SU-DHL-6 (cell line): ENCODE measurements around the gene EVL.

Experiments used
- H2AFZ ChIP-seq: fragments of 200-600 bp; sonication (generic); 2 replicates; pipeline ENCODE4 v1.6.1; 2014; ENCODE audit warnings: low read depth, mild to moderate bottlenecking, moderate library complexity, mixed read lengths, antibody characterized with exemption, low read length; ENCODE audit not compliant: severe bottlenecking
- H3F3A ChIP-seq: fragments of 200-600 bp; shearing (Covaris generic); 2 replicates; pipeline ENCODE4 v1.6.0; 2016; ENCODE audit warnings: antibody characterized with exemption, mild to moderate bottlenecking; ENCODE audit not compliant: insufficient read depth
- H3K27ac ChIP-seq: fragments of 200-600 bp; sonication (generic); 2 replicates; pipeline ENCODE4 v1.5.1; 2016; ENCODE audit warnings: low read depth, mild to moderate bottlenecking, low read length, moderate library complexity, mixed read lengths
- H3K27me3 ChIP-seq: fragments of 200-600 bp; sonication (generic), shearing (Covaris generic); 2 replicates; pipeline ENCODE4 v1.6.0; 2014; ENCODE audit warnings: mild to moderate bottlenecking, low read length
- H3K36me3 ChIP-seq: fragments of 200-600 bp; sonication (generic); 2 replicates; pipeline ENCODE4 v1.6.1; 2014; ENCODE audit warnings: mild to moderate bottlenecking, low read length, mixed read lengths
- H3K4me2 ChIP-seq: fragments of 300-600, 200-600 bp; shearing (Covaris generic), sonication (generic); 2 replicates; pipeline ENCODE4 v1.6.0; 2014; ENCODE audit warnings: low read length, low read depth, mild to moderate bottlenecking; ENCODE audit not compliant: poor library complexity, severe bottlenecking
- H3K4me3 ChIP-seq: fragments of 200-600 bp; sonication (generic); 2 replicates; pipeline ENCODE4 v1.5.1; 2014; ENCODE audit warnings: antibody characterized with exemption, low read length, mild to moderate bottlenecking, mixed read lengths; ENCODE audit not compliant: insufficient read depth, poor library complexity, severe bottlenecking
- H3K79me2 ChIP-seq: fragments of 200-600 bp; sonication (generic); 2 replicates; pipeline ENCODE4 v1.6.1; 2014; ENCODE audit warnings: mild to moderate bottlenecking, low read length, moderate library complexity; ENCODE audit not compliant: insufficient read depth
- H3K9ac ChIP-seq: fragments of 200-600 bp; sonication (generic); 2 replicates; pipeline ENCODE4 v1.7.0; 2014; ENCODE audit warnings: mild to moderate bottlenecking, low read length
- H3K9me2 ChIP-seq: fragments of 200-600 bp; sonication (generic); replicated peaks from 2 replicates; pipeline ENCODE4 v1.6.1; 2014; ENCODE audit warnings: low read length; ENCODE audit not compliant: insufficient read depth
- H3K9me3 ChIP-seq: fragments of 200-600 bp; sonication (generic); 2 replicates; pipeline ENCODE4 v1.6.1; 2014; ENCODE audit warnings: low read length, mixed read lengths; ENCODE audit not compliant: insufficient read depth
- H4K20me1 ChIP-seq: fragments of 200-600 bp; sonication (generic); 2 replicates; pipeline ENCODE4 v1.6.1; 2014; ENCODE audit warnings: low read depth, mild to moderate bottlenecking, antibody characterized with exemption, low read length, moderate library complexity, mixed read lengths
- EZH2phosphoT487 ChIP-seq: fragments of 200-600 bp; sonication (generic), shearing (Covaris generic); conservative IDR thresholded peaks from 2 replicates; pipeline ENCODE4 v1.6.1; 2018; ENCODE audit warnings: mild to moderate bottlenecking, antibody characterized with exemption, low read length, moderate library complexity, mixed read lengths
- TF ChIP-seq, protein P1 (sequence below): fragments of 200-600 bp; sonication (generic); IDR thresholded peaks from one replicate; pipeline ENCODE4 v1.5.1; 2017; ENCODE audit warnings: antibody characterized with exemption, mild to moderate bottlenecking, low read length, moderate library complexity; ENCODE audit not compliant: insufficient read depth, poor library complexity, severe bottlenecking

Gene EVL

DNA sequence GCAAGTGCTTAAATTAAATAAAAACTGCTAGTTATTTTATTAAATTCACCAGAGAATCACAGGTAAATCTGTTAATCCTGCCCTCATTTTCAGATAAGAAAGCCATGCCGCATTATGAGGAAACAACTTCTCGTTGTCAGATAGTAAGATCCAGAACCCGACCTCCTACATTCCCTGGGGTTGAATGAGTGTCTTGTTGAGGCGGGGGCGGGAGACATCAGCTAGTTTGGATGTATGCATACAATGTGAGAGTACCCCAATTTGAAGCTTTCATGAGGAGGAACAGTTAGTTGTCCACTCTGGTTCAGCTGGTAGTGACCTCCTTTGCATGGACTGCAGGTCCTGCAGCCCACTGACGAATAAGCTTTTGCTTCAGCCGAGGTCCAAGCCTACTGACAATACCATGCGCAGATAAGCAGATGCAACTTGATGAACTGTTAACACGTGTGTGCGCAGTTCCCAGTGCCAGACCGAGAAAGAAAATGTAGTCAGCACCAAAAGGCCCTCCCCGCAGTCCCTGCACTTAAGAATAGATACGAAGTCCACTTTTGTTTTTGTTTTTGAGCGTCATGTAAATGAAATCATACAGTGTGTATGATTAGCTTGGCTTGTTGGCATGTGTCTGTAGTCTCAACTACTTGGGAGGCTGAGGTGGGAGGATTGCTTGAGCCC lies 34.9 kb downstream of the EVL start:
- no peaks in the 10 kb centered on the region for H3F3A ChIP-seq
- H3K9me2 ChIP-seq = no peaks in the 10 kb centered on the region
- H4K20me1 ChIP-seq = 0 out of 2 replicates have a peak, but pooled peaks cover 3% of the 10 kb centered on the region
- H3K4me3 ChIP-seq = no peak overlapping the region
- no peak overlapping the region for H3K9ac ChIP-seq
- no peaks in the 10 kb centered on the region for H3K9me3 ChIP-seq
- no peak overlapping the region for H2AFZ ChIP-seq
- TF ChIP-seq, protein P1, sequence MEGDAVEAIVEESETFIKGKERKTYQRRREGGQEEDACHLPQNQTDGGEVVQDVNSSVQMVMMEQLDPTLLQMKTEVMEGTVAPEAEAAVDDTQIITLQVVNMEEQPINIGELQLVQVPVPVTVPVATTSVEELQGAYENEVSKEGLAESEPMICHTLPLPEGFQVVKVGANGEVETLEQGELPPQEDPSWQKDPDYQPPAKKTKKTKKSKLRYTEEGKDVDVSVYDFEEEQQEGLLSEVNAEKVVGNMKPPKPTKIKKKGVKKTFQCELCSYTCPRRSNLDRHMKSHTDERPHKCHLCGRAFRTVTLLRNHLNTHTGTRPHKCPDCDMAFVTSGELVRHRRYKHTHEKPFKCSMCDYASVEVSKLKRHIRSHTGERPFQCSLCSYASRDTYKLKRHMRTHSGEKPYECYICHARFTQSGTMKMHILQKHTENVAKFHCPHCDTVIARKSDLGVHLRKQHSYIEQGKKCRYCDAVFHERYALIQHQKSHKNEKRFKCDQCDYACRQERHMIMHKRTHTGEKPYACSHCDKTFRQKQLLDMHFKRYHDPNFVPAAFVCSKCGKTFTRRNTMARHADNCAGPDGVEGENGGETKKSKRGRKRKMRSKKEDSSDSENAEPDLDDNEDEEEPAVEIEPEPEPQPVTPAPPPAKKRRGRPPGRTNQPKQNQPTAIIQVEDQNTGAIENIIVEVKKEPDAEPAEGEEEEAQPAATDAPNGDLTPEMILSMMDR = no peak
- TF ChIP-seq EZH2phosphoT487 = no peak
- no peaks in the 10 kb centered on the region for H3K27me3 ChIP-seq
- H3K79me2 ChIP-seq = 0 out of 2 replicates have a peak, but pooled peaks cover 7% of the 10 kb centered on the region
- peaks cover 5% of the 10 kb centered on the region; the same call in 1 of the 2 replicates for H3K36me3 ChIP-seq
- H3K4me2 ChIP-seq = no peak overlapping the region
- no peak overlapping the region for H3K27ac ChIP-seq

DNA sequence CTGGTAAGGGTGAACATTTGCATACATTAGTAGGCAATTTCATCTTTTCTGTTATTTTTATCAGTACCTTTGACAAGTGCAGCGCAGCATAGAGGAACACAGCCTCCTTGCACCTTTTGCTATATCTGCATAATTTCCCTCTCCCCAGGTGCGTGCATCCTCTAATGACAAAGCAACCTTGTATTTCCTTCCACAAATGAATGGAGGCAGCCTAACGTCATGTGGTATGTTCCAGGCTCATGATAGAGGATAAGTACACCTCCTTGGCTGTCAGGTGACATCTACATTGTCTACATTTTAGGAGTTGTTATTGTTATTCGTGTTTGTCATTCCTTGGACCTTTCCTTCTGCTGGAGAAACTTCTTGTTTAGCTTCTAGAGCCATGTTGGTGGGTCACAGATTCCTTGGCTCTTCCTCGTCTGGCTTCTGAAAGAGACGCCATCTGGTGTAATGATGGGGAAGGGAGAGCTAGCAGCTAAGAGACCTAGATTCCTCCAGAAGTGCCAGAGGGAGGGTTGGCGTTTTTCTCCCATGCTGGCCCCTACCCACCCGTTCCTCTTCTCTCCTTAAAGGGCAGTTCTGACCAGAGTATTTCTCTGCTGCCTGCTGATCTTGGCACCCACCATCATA lies 37.0 kb downstream of the EVL start:
- no peaks in the 10 kb centered on the region for H3K9me3 ChIP-seq
- no peak overlapping the region for H3K4me2 ChIP-seq
- no peak overlapping the region for H3K27ac ChIP-seq
- H4K20me1 ChIP-seq = no peaks in the 10 kb centered on the region
- TF ChIP-seq, protein P1 = no peak
- H2AFZ ChIP-seq = no peak overlapping the region
- H3K4me3 ChIP-seq = no peak overlapping the region
- no peak overlapping the region for H3K9ac ChIP-seq
- H3F3A ChIP-seq = no peaks in the 10 kb centered on the region
- H3K27me3 ChIP-seq = no peaks in the 10 kb centered on the region
- peaks cover 4% of the 10 kb centered on the region; the same call in 1 of the 2 replicates for H3K36me3 ChIP-seq
- no peaks in the 10 kb centered on the region for H3K9me2 ChIP-seq
- H3K79me2 ChIP-seq = peaks cover 4% of the 10 kb centered on the region; the same call in 1 of the 2 replicates

DNA sequence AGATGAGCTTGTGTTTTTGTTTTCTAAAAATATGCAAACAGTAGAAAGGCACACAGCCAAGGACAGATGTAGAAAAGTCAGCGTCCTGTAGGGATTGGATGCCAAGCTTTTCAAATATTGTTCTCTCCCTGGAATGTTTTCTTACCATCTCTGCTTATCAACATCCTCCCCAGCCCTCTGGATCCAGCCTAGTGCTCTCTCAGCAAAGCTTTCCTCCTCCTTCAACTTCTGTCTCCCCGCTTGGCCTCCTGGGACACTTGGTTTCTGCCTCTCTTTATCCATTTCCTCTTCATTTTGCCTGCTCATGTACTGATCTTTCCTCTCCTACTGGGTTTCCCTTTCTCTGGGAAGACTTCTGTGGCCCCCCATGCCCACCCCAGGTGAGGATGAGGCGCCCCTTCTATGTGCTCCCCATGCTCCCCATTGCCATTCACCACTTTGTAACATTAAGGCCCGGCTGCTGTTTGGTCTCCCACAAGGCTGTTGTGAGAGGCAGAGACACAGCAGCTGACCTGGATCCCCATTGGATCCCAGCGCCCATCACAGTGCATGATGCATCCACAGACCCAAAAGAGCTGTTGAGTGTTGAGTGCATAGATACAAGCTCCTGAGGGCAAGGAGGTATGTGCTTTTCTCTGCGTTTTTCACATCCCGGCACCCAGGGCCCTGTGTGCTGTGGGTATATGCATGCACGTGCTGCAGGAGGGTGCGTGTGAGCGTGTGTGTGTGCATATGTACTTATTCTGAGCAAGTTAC lies 38.2 kb downstream of the EVL start:
- H3K79me2 ChIP-seq = peaks cover 4% of the 10 kb centered on the region; the same call in 1 of the 2 replicates
- no peak for TF ChIP-seq EZH2phosphoT487
- TF ChIP-seq, protein P1 = no peak
- no peaks in the 10 kb centered on the region for H3K9me2 ChIP-seq
- H4K20me1 ChIP-seq = no peaks in the 10 kb centered on the region
- H3K27me3 ChIP-seq = no peaks in the 10 kb centered on the region
- H3K9ac ChIP-seq = no peak overlapping the region
- H3K4me2 ChIP-seq = no peak overlapping the region
- no peak overlapping the region for H3K27ac ChIP-seq
- no peak overlapping the region for H2AFZ ChIP-seq
- H3K9me3 ChIP-seq = no peaks in the 10 kb centered on the region
- no peaks in the 10 kb centered on the region for H3F3A ChIP-seq
- H3K4me3 ChIP-seq = no peak overlapping the region
- H3K36me3 ChIP-seq = peaks cover 2% of the 10 kb centered on the region; the same call in 1 of the 2 replicates
